DMS153 treated with DMSO at 0.1 percent for 48 hours (cell line): ENCODE measurements around the gene CNTD1.
"Not testable (repeated sequence)": the region's sequence is repeated elsewhere in the genome, so short reads cannot be mapped to it uniquely, and the experiment has no call there.

ENCODE experiments used
- DNase-seq: peaks from one replicate; lab custom pipeline; 2025; ENCODE audit not compliant: unreplicated experiment; lab: John Stamatoyannopoulos, UW

Gene CNTD1

GRCh38 chr17:42844761-42845555 is 46.3 kb downstream of the CNTD1 start:
- no peak for DNase-seq

GRCh38 chr17:42845556-42845917 is 46.9 kb downstream of the CNTD1 start:
- no peak for DNase-seq

GRCh38 chr17:42845918-42846593 is 47.4 kb downstream of the CNTD1 start:
- no peak for DNase-seq

- no peak for DNase-seq
Measured at GRCh38 chr17:42846594-42847280, 48.1 kb downstream of the CNTD1 start.

GRCh38 chr17:42848093-42848492 is 49.4 kb downstream of the CNTD1 start:
- DNase-seq, result no peak

- DNase-seq, result no peak
Measured at GRCh38 chr17:42849031-42849430, 50.4 kb downstream of the CNTD1 start.

- no peak for DNase-seq
Measured at GRCh38 chr17:42849451-42850181, 51.0 kb downstream of the CNTD1 start.

- DNase-seq, result no peak
Measured at GRCh38 chr17:42850954-42851353, 52.3 kb downstream of the CNTD1 start, which contains the start of gene AOC3. Gene AOC3 (plus strand): TSS chr17:42851199. CDS start chr17:42851344, 145 bp downstream.

- DNase-seq, result not testable (repeated sequence)
Measured at GRCh38 chr17:42851371-42852240, 52.9 kb downstream of the CNTD1 start.

GRCh38 chr17:42852351-42852750 is 53.7 kb downstream of the CNTD1 start:
- no peak for DNase-seq

GRCh38 chr17:42853004-42853403 is 54.3 kb downstream of the CNTD1 start:
- no peak for DNase-seq

- DNase-seq, result no peak
Measured at GRCh38 chr17:42853597-42853967, 54.9 kb downstream of the CNTD1 start.

- DNase-seq, result no peak
Measured at GRCh38 chr17:42853968-42854790, 55.5 kb downstream of the CNTD1 start.

GRCh38 chr17:42855048-42855596 is 56.5 kb downstream of the CNTD1 start:
- DNase-seq, result no peak

- DNase-seq, result not testable (repeated sequence)
Measured at GRCh38 chr17:42856093-42856492, 57.4 kb downstream of the CNTD1 start.

- DNase-seq, result not testable (repeated sequence)
Measured at GRCh38 chr17:42856516-42856915, 57.9 kb downstream of the CNTD1 start.

- DNase-seq, result no peak
Measured at GRCh38 chr17:42857389-42857788, 58.7 kb downstream of the CNTD1 start.
